Loucy (cell line): Measurements from ENCODE around the gene RAB31.

Experiments used
- EZH2phosphoT487 ChIP-seq: fragments of 200-600 bp; IDR thresholded peaks from 2 replicates; pipeline ENCODE4 v1.6.1; 2018; ENCODE audit warnings: antibody characterized with exemption, mild to moderate bottlenecking, moderate library complexity, borderline replicate concordance
- TF ChIP-seq, protein P1 (sequence below): fragments of 200-600 bp; sonication (generic); conservative IDR thresholded peaks from 2 replicates; pipeline ENCODE4 v1.5.1; 2014; ENCODE audit warnings: mild to moderate bottlenecking, antibody characterized with exemption, low read length

DNA sequence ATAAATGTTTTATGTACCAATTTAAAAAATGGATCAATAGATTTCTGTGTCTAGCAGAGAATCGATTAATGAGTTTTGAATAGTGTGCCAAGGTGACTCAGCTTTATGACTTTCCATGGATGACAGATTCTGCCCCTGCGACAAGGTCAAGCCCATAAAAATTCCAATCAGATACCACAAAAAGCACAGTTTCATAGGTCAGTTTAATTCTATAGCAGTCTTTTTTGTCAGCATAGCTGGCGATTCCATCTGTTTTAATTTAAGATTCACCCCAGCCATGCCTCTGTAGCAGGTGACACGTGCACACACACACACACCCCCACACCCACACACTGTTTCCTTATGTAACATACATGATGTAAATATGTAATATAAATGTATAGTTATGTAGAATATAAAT lies 28.9 kb downstream of the RAB31 start:
- TF ChIP-seq, protein P1, sequence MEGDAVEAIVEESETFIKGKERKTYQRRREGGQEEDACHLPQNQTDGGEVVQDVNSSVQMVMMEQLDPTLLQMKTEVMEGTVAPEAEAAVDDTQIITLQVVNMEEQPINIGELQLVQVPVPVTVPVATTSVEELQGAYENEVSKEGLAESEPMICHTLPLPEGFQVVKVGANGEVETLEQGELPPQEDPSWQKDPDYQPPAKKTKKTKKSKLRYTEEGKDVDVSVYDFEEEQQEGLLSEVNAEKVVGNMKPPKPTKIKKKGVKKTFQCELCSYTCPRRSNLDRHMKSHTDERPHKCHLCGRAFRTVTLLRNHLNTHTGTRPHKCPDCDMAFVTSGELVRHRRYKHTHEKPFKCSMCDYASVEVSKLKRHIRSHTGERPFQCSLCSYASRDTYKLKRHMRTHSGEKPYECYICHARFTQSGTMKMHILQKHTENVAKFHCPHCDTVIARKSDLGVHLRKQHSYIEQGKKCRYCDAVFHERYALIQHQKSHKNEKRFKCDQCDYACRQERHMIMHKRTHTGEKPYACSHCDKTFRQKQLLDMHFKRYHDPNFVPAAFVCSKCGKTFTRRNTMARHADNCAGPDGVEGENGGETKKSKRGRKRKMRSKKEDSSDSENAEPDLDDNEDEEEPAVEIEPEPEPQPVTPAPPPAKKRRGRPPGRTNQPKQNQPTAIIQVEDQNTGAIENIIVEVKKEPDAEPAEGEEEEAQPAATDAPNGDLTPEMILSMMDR: no peak
- TF ChIP-seq EZH2phosphoT487: no peak
